LNCaP clone FGC (cell line): ENCODE measurements around the gene PEX14.

Experiments
- DNase-seq: peaks from one replicate; pipeline ENCODE4 v3.0.0-alpha.2; 2011; ENCODE audit warnings: low read depth
- H3K4me3 ChIP-seq: 2 replicates; pipeline ENCODE4 v1.5.1; 2011; ENCODE audit warnings: mild to moderate bottlenecking, low read depth, low read length, control low read depth
- TF ChIP-seq, protein P1 (sequence below): IDR thresholded peaks from 2 replicates; pipeline ENCODE4 v1.5.1; 2012; ENCODE audit warnings: mild to moderate bottlenecking; ENCODE audit not compliant: control insufficient read depth, insufficient read depth; ENCODE audit errors: extremely low read depth

Gene PEX14

GRCh38 chr1:10530281-10530740 is 55.6 kb downstream of the PEX14 start:
- no peak for DNase-seq
- TF ChIP-seq, protein P1, sequence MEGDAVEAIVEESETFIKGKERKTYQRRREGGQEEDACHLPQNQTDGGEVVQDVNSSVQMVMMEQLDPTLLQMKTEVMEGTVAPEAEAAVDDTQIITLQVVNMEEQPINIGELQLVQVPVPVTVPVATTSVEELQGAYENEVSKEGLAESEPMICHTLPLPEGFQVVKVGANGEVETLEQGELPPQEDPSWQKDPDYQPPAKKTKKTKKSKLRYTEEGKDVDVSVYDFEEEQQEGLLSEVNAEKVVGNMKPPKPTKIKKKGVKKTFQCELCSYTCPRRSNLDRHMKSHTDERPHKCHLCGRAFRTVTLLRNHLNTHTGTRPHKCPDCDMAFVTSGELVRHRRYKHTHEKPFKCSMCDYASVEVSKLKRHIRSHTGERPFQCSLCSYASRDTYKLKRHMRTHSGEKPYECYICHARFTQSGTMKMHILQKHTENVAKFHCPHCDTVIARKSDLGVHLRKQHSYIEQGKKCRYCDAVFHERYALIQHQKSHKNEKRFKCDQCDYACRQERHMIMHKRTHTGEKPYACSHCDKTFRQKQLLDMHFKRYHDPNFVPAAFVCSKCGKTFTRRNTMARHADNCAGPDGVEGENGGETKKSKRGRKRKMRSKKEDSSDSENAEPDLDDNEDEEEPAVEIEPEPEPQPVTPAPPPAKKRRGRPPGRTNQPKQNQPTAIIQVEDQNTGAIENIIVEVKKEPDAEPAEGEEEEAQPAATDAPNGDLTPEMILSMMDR, result no peak
- H3K4me3 ChIP-seq, result no peak overlapping the region

GRCh38 chr1:10530756-10531495 is 56.2 kb downstream of the PEX14 start:
- no peak for DNase-seq
- TF ChIP-seq, protein P1, result no peak
- H3K4me3 ChIP-seq, result no peak overlapping the region

DNA sequence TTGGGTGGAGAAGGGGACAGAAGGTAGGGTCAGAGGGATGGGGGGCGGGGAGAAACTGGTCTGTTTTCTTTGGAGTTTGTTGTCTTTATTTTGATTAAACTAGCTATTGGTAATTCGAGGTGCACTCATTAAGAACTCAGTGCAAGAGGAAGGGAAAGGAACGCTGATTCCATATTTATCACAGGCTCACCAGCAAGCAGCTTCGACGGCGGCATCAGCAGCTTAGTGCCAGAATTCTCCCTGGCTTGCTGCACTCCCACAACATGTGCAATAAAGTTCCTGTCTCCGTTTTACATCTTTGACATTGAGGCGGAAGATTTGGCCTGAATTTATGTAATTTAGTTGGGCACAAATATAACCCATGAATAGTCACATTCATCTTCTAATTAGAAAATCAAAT is 57.6 kb downstream of the PEX14 start:
- TF ChIP-seq, protein P1, result no peak
- no peak for DNase-seq
- H3K4me3 ChIP-seq, result no peak overlapping the region

DNA sequence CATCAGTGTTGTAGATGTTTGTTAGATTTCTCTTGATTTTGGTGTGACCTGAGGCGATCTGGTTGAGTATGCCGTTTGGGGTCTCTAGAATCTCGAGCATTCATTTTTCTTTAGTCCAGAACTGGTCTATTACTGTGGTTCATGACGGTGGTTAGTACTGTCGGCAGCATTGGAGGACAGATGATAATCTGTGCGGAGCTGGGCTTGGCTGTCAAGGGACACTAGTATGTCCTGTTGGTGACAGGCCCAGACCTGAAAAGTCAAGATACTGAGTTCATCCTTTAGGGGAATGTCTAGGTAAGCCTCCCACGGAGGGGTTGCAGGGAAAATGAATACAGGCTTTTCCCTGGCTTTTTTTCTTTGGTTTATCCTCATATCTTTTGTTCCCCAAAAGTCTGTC is 59.8 kb downstream of the PEX14 start:
- H3K4me3 ChIP-seq, result no peak overlapping the region
- DNase-seq, result no peak
- TF ChIP-seq, protein P1, result no peak

DNA sequence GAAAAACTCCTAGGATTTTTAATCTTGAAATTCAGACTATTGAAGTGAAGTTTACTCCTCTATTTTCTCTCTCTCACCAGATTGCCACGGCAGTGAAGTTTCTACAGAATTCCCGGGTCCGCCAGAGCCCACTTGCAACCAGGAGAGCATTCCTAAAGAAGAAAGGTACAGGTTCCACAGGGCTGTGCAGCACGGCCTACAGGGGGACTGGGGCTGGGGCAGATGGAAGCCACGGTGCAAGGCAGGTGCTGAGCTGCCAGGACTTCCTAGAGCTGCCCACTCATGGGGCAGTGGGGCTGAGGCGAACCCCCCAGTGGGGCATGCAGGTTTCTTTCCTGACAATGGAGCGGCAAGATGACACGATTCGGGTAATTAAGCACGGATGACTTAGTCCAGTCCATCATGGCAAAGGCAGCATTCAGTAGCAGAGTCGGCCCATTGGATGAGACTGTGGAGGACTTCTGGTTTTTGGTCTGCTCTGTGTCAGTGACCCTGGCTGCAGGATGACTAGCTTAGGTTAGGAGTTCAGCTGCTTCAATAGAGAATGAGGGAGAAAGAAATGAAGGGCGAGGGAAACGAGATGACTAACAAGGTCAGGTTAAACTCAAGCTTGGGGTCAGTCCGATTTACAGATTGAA is 61.5 kb downstream of the PEX14 start:
- TF ChIP-seq, protein P1, result no peak
- no peak for DNase-seq
- H3K4me3 ChIP-seq, result no peak overlapping the region

GRCh38 chr1:10537082-10537766 is 62.5 kb downstream of the PEX14 start:
- H3K4me3 ChIP-seq, result no peak overlapping the region
- DNase-seq, result no peak
- TF ChIP-seq, protein P1, result no peak
